Neural cell (in vitro differentiated cells): ENCODE measurements around the gene EFEMP2. TPM values are rescaled to one million over a fixed set of nuclear protein-coding genes. Genes with fewer than 3 reads are reported as not detected.

Source experiments
- H2AFZ ChIP-seq: fragments of 200-600, 300-800 bp; sonication (generic), shearing (Covaris generic); 2 replicates; pipeline ENCODE4 v1.6.0; 2014; ENCODE audit warnings: low read depth, mild to moderate bottlenecking, antibody characterized with exemption, low read length, moderate library complexity
- H3F3A ChIP-seq: fragments of 200-600 bp; shearing (Covaris generic); 2 replicates; pipeline ENCODE4 v1.6.1; 2016; ENCODE audit warnings: mild to moderate bottlenecking, moderate library complexity, mixed read lengths, antibody characterized with exemption, low read length; ENCODE audit not compliant: insufficient read depth, poor library complexity, severe bottlenecking
- H3K27ac ChIP-seq: fragments of 200-600, 300-800 bp; sonication (generic), shearing (Covaris generic); 2 replicates; pipeline ENCODE4 v1.5.1; 2014; ENCODE audit warnings: mild to moderate bottlenecking, low read length, moderate library complexity
- H3K27me3 ChIP-seq: fragments of 300-800, 200-600 bp; sonication (generic), shearing (Covaris generic); 2 replicates; pipeline ENCODE4 v1.6.0; 2014; ENCODE audit warnings: mild to moderate bottlenecking, low read depth, low read length, moderate library complexity; ENCODE audit not compliant: insufficient read depth
- H3K36me3 ChIP-seq: fragments of 300-800, 200-600 bp; sonication (generic), shearing (Covaris generic); 2 replicates; pipeline ENCODE4 v1.5.1; 2014; ENCODE audit warnings: mild to moderate bottlenecking, antibody characterized with exemption, low read length, moderate library complexity; ENCODE audit not compliant: insufficient read depth
- H3K4me2 ChIP-seq: fragments of 300-800, 200-600 bp; sonication (generic), shearing (Covaris generic); 2 replicates; pipeline ENCODE4 v1.6.0; 2014; ENCODE audit warnings: mild to moderate bottlenecking, low read length
- H3K4me3 ChIP-seq: fragments of 300-800, 200-600 bp; sonication (generic), shearing (Covaris generic); 2 replicates; pipeline ENCODE4 v1.5.1; 2014; ENCODE audit warnings: mild to moderate bottlenecking, low read length, moderate library complexity
- H3K79me2 ChIP-seq: fragments of 200-600 bp; shearing (Covaris generic); replicated peaks from 2 replicates; pipeline ENCODE4 v1.6.0; 2014; ENCODE audit warnings: mild to moderate bottlenecking, low read length, moderate library complexity; ENCODE audit not compliant: insufficient read depth
- H3K9ac ChIP-seq: fragments of 300-800, 200-600 bp; sonication (generic), shearing (Covaris generic); 2 replicates; pipeline ENCODE4 v1.6.1; 2016; ENCODE audit warnings: mild to moderate bottlenecking, low read length, mixed read lengths
- H3K9me2 ChIP-seq: fragments of 200-600 bp; shearing (Covaris generic); 2 replicates; pipeline ENCODE4 v1.6.1; 2016; ENCODE audit warnings: mild to moderate bottlenecking, low read length, mixed read lengths; ENCODE audit not compliant: insufficient read depth
- H3K9me3 ChIP-seq: fragments of 200-600, 300-800 bp; sonication (generic), shearing (Covaris generic); 2 replicates; pipeline ENCODE4 v1.6.1; 2016; ENCODE audit warnings: mild to moderate bottlenecking, mixed run types, low read length, moderate library complexity, mixed read lengths
- H4K20me1 ChIP-seq: fragments of 200-600 bp; shearing (Covaris generic); 2 replicates; pipeline ENCODE4 v1.6.1; 2016; ENCODE audit warnings: mild to moderate bottlenecking, mixed run types; ENCODE audit not compliant: insufficient read depth
- CTCF ChIP-seq: fragments of 450-650 bp; IDR thresholded peaks from 2 replicates; pipeline ENCODE4 v1.5.1; 2014; ENCODE audit warnings: antibody characterized with exemption, mild to moderate bottlenecking, moderate library complexity; ENCODE audit not compliant: poor library complexity, severe bottlenecking
- EP300 ChIP-seq: fragments of 450-650 bp; conservative IDR thresholded peaks from 2 replicates; pipeline ENCODE4 v1.6.1; 2014; ENCODE audit warnings: antibody characterized with exemption, mild to moderate bottlenecking, moderate library complexity; ENCODE audit not compliant: poor library complexity, severe bottlenecking
- EZH2 ChIP-seq: fragments of 200-600, 300-800 bp; shearing (Covaris generic), sonication (generic); IDR thresholded peaks from 2 replicates; pipeline ENCODE4 v1.6.1; 2014; ENCODE audit warnings: antibody characterized with exemption, low read length, borderline replicate concordance, mild to moderate bottlenecking; ENCODE audit not compliant: insufficient read depth, poor library complexity, severe bottlenecking
- MXI1 ChIP-seq: fragments of 450-650 bp; conservative IDR thresholded peaks from 2 replicates; pipeline ENCODE4 v1.6.1; 2014; ENCODE audit warnings: antibody characterized with exemption, mild to moderate bottlenecking; ENCODE audit not compliant: poor library complexity, severe bottlenecking
- POLR2AphosphoS5 ChIP-seq: IDR thresholded peaks from 2 replicates; pipeline ENCODE4 v1.6.1; 2012
- RAD21 ChIP-seq: fragments of 450-650 bp; conservative IDR thresholded peaks from 2 replicates; pipeline ENCODE4 v1.6.1; 2014; ENCODE audit warnings: antibody characterized with exemption, mild to moderate bottlenecking, moderate library complexity
- REST ChIP-seq: IDR thresholded peaks from 2 replicates; pipeline ENCODE4 v1.6.1; 2012; ENCODE audit warnings: borderline replicate concordance
- SMC3 ChIP-seq: fragments of 450-650 bp; conservative IDR thresholded peaks from 2 replicates; pipeline ENCODE4 v1.6.1; 2014; ENCODE audit warnings: antibody characterized with exemption, mild to moderate bottlenecking, moderate library complexity; ENCODE audit not compliant: poor library complexity
- TAF1 ChIP-seq: IDR thresholded peaks from 2 replicates; pipeline ENCODE4 v1.6.1; 2012; ENCODE audit warnings: low read depth
- polyA plus RNA-seq: library from polyadenylated mRNA; depleted of rRNA; stranded (reverse); fragments of >200 nt; gene quantifications from 2 replicates; pipeline ENCODE4 v1.2.3, GENCODE V29; 2014

Gene EFEMP2
- polyA plus RNA-seq, 1 donor from 2014 or later = 0.67 TPM

GRCh38 chr11:65858681-65859087 lies 13.9 kb downstream of the EFEMP2 start:
- H3K27ac ChIP-seq = peak overlapping the region; percentile 99
- H2AFZ ChIP-seq = peak overlapping the region; percentile 16
- H3K79me2 ChIP-seq = peaks cover 53% of the 10 kb centered on the region
- H3K36me3 ChIP-seq = peaks cover 5% of the 10 kb centered on the region
- peak overlapping the region; percentile 91 for H3K9ac ChIP-seq
- TF ChIP-seq EP300 (no peak), REST (peak; percentile 3)
- H4K20me1 ChIP-seq = peaks cover 38% of the 10 kb centered on the region
- H3K9me3 ChIP-seq = no peaks in the 10 kb centered on the region
- peak overlapping the region; percentile 91 for H3K4me2 ChIP-seq
- no peaks in the 10 kb centered on the region for H3K27me3 ChIP-seq
- no peaks in the 10 kb centered on the region for H3K9me2 ChIP-seq
- peak overlapping the region; percentile 100 for H3K4me3 ChIP-seq
- peaks cover 5% of the 10 kb centered on the region for H3F3A ChIP-seq

GRCh38 chr11:65857853-65858680 lies 14.5 kb downstream of the EFEMP2 start, which contains the start of gene CFL1:
Gene CFL1, minus strand, starts transcription at chr11:65858180. Its CDS starts 81 bp downstream, at chr11:65858099.
- peaks cover 44% of the 10 kb centered on the region for H4K20me1 ChIP-seq
- no peaks in the 10 kb centered on the region for H3K9me2 ChIP-seq
- peaks cover 5% of the 10 kb centered on the region for H3F3A ChIP-seq
- H2AFZ ChIP-seq = peak within 1 kb of the TSS; percentile 31
- no peaks in the 10 kb centered on the region for H3K27me3 ChIP-seq
- peak within 1 kb of the TSS; percentile 91 for H3K9ac ChIP-seq
- H3K27ac ChIP-seq = peak within 1 kb of the TSS; percentile 99
- H3K4me3 ChIP-seq = peak within 1 kb of the TSS; percentile 100
- peaks cover 5% of the 10 kb centered on the region for H3K36me3 ChIP-seq
- TF ChIP-seq MXI1 = peak; percentile 48
- TF ChIP-seq CTCF = no peak
- TF ChIP-seq SMC3 = peak; percentile 26
- TF ChIP-seq EZH2 = no peak
- TF ChIP-seq EP300 = peak; percentile 73
- peak; percentile 85 for TF ChIP-seq REST
- TF ChIP-seq TAF1 = peak; percentile 92
- TF ChIP-seq POLR2AphosphoS5 = peak; percentile 99
- peak; percentile 28 for TF ChIP-seq RAD21
- peaks cover 53% of the 10 kb centered on the region for H3K79me2 ChIP-seq
- H3K4me2 ChIP-seq = peak within 1 kb of the TSS; percentile 91
- H3K9me3 ChIP-seq = no peaks in the 10 kb centered on the region
